ENCODE results near the gene YTHDF1.
"Not testable (repeated sequence)": the region's sequence is repeated elsewhere in the genome, so short reads cannot be mapped to it uniquely, and the experiment has no call there.

YTHDF1 gene

GRCh38 chr20:63167026-63167917 is 48.7 kb downstream of the YTHDF1 start:
- DNase-seq = no peak

GRCh38 chr20:63166193-63167020 is 49.5 kb downstream of the YTHDF1 start:
- no peak for DNase-seq

- DNase-seq = no peak
Observed at GRCh38 chr20:63165356-63166192, 50.4 kb downstream of the YTHDF1 start.

- no peak for DNase-seq
Observed at GRCh38 chr20:63164484-63165355, 51.2 kb downstream of the YTHDF1 start.

GRCh38 chr20:63163596-63164483 is 52.1 kb downstream of the YTHDF1 start:
- DNase-seq = no peak

- no peak for DNase-seq
Observed at GRCh38 chr20:63163171-63163570, 52.8 kb downstream of the YTHDF1 start.

- no peak for DNase-seq
Observed at GRCh38 chr20:63162206-63162795, 53.6 kb downstream of the YTHDF1 start.

- no peak for DNase-seq
Observed at GRCh38 chr20:63161176-63161651, 54.7 kb downstream of the YTHDF1 start.

GRCh38 chr20:63160641-63161175 is 55.2 kb downstream of the YTHDF1 start:
- DNase-seq = no peak

GRCh38 chr20:63159826-63160640 is 55.9 kb downstream of the YTHDF1 start:
- DNase-seq = no peak

- DNase-seq = not testable (repeated sequence)
Observed at GRCh38 chr20:63159251-63159650, 56.7 kb downstream of the YTHDF1 start.

GRCh38 chr20:63158845-63159244 is 57.1 kb downstream of the YTHDF1 start:
- no peak for DNase-seq

- DNase-seq = no peak
Observed at GRCh38 chr20:63158352-63158751, 57.6 kb downstream of the YTHDF1 start.

GRCh38 chr20:63157431-63157830 is 58.5 kb downstream of the YTHDF1 start:
- DNase-seq = not testable (repeated sequence)

GRCh38 chr20:63156221-63156671 is 59.7 kb downstream of the YTHDF1 start:
- DNase-seq = no peak

GRCh38 chr20:63155266-63156165 is 60.4 kb downstream of the YTHDF1 start:
- DNase-seq = no peak

GRCh38 chr20:63154395-63154794 is 61.5 kb downstream of the YTHDF1 start:
- DNase-seq = no peak

Data from stimulated activated CD4-positive, alpha-beta T cell treated with anti-CD3 and anti-CD28 coated beads, Interleukin-2, amount 100 ng/mL, for 24 hours (primary cell).